PFSK-1 (cell line): ENCODE measurements around the gene NOD2.

Experiments used
- POLR2AphosphoS5 ChIP-seq: IDR thresholded peaks from 2 replicates; pipeline ENCODE4 v1.6.1; 2012; ENCODE audit warnings: low read depth, mild to moderate bottlenecking, control low read depth, low read length, moderate library complexity
- SIN3A ChIP-seq: IDR thresholded peaks from 2 replicates; pipeline ENCODE4 v1.6.1; 2012; ENCODE audit warnings: mild to moderate bottlenecking, low read length, moderate library complexity, borderline replicate concordance; ENCODE audit not compliant: insufficient read depth
- TF ChIP-seq, protein P1 (sequence below), 2 experiments: IDR thresholded peaks; 2 replicates each; pipeline versions ENCODE4 v1.6.1 to v1.8.0; 2011 to 2012; ENCODE audit warnings: low read depth in 2 of 2, low read length in 2 of 2, control low read depth in 1 of 2, inconsistent platforms in 1 of 2, mild to moderate bottlenecking in 1 of 2, moderate library complexity in 1 of 2; ENCODE audit not compliant: insufficient read depth in 1 of 2

GRCh38 chr16:50664270-50664669 is 29.1 kb upstream of the NOD2 start:
- TF ChIP-seq SIN3A: no peak
- TF ChIP-seq POLR2AphosphoS5: no peak
- TF ChIP-seq, protein P1, sequence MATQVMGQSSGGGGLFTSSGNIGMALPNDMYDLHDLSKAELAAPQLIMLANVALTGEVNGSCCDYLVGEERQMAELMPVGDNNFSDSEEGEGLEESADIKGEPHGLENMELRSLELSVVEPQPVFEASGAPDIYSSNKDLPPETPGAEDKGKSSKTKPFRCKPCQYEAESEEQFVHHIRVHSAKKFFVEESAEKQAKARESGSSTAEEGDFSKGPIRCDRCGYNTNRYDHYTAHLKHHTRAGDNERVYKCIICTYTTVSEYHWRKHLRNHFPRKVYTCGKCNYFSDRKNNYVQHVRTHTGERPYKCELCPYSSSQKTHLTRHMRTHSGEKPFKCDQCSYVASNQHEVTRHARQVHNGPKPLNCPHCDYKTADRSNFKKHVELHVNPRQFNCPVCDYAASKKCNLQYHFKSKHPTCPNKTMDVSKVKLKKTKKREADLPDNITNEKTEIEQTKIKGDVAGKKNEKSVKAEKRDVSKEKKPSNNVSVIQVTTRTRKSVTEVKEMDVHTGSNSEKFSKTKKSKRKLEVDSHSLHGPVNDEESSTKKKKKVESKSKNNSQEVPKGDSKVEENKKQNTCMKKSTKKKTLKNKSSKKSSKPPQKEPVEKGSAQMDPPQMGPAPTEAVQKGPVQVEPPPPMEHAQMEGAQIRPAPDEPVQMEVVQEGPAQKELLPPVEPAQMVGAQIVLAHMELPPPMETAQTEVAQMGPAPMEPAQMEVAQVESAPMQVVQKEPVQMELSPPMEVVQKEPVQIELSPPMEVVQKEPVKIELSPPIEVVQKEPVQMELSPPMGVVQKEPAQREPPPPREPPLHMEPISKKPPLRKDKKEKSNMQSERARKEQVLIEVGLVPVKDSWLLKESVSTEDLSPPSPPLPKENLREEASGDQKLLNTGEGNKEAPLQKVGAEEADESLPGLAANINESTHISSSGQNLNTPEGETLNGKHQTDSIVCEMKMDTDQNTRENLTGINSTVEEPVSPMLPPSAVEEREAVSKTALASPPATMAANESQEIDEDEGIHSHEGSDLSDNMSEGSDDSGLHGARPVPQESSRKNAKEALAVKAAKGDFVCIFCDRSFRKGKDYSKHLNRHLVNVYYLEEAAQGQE (IDR thresholded peaks at IDR 0.05; ENCODE audit: insufficient read depth in 1 of 2, low read depth in 2 of 2, low read length in 2 of 2): no peak
